ENCODE measurements around the gene LMBRD1.
A peak's percentile ranks its signal among the peaks of the same experiment; 100 is the strongest.

LMBRD1 gene

GRCh38 chr6:69761853-69762252 lies 35.0 kb downstream of the LMBRD1 start:
- no peak for TF ChIP-seq CTCF (conservative IDR thresholded peaks at IDR 0.05; ENCODE audit: low read depth)
- ChIA-PET POLR2A (ENCODE audit: low non-redundant PET) (no interaction called here), CTCF (no interaction called here)
- no peak overlapping the region for H3K27ac ChIP-seq
- no peak for DNase-seq (ENCODE audit: low spot score)

GRCh38 chr6:69758214-69758613 lies 38.6 kb downstream of the LMBRD1 start:
- H3K27ac ChIP-seq, result no peak overlapping the region
- ChIA-PET POLR2A (ENCODE audit: low non-redundant PET) (no interaction called here), CTCF (interaction anchor here (0.6 kb wide), 1 partner anchor 184 kb away, joined by 3 read pairs; no protein-coding TSS in a partner anchor)
- no peak for TF ChIP-seq CTCF (conservative IDR thresholded peaks at IDR 0.05; ENCODE audit: low read depth)
- DNase-seq (ENCODE audit: low spot score), result no peak

GRCh38 chr6:69756907-69757306 lies 39.9 kb downstream of the LMBRD1 start:
- ChIA-PET CTCF (no interaction called here), POLR2A (ENCODE audit: low non-redundant PET) (no interaction called here)
- DNase-seq (ENCODE audit: low spot score), result no peak
- no peak overlapping the region for H3K27ac ChIP-seq
- TF ChIP-seq CTCF (conservative IDR thresholded peaks at IDR 0.05; ENCODE audit: low read depth), result no peak

GRCh38 chr6:69756366-69756765 lies 40.4 kb downstream of the LMBRD1 start:
- DNase-seq (ENCODE audit: low spot score), result no peak
- POLR2A ChIA-PET (ENCODE audit: low non-redundant PET), result no interaction called here
- TF ChIP-seq CTCF (conservative IDR thresholded peaks at IDR 0.05; ENCODE audit: low read depth), result no peak
- CTCF ChIA-PET, result no interaction called here
- H3K27ac ChIP-seq, result no peak overlapping the region

- no peak overlapping the region for H3K27ac ChIP-seq
- DNase-seq (ENCODE audit: low spot score), result no peak
- POLR2A ChIA-PET (ENCODE audit: low non-redundant PET), result no interaction called here
- CTCF ChIA-PET, result interaction anchor here (0.6 to 0.8 kb wide), 3 partner anchors 368 to 502 kb away, joined by 3 to 9 read pairs (median 5); no protein-coding TSS in a partner anchor
- no peak for TF ChIP-seq CTCF (conservative IDR thresholded peaks at IDR 0.05; ENCODE audit: low read depth)
These were observed 61.8 kb downstream of the LMBRD1 start for GRCh38 chr6:69735027-69735426.

- peak; percentile 2 for DNase-seq (ENCODE audit: low spot score)
- H3K27ac ChIP-seq, result no peak overlapping the region
- ChIA-PET POLR2A (ENCODE audit: low non-redundant PET) (no interaction called here), CTCF (no interaction called here)
- no peak; the same call in 1 of the 2 replicates for TF ChIP-seq CTCF (conservative IDR thresholded peaks at IDR 0.05; ENCODE audit: low read depth)
These were observed 64.2 kb downstream of the LMBRD1 start for GRCh38 chr6:69732640-69733039.

- CTCF ChIA-PET, result no interaction called here
- POLR2A ChIA-PET (ENCODE audit: low non-redundant PET), result no interaction called here
- no peak for TF ChIP-seq CTCF (conservative IDR thresholded peaks at IDR 0.05; ENCODE audit: low read depth)
- H3K27ac ChIP-seq, result no peak overlapping the region
- no peak for DNase-seq (ENCODE audit: low spot score)
These were observed 64.8 kb downstream of the LMBRD1 start for GRCh38 chr6:69732045-69732444.

Data from RWPE1 (cell line).